Measurements from ENCODE around the gene PRR27. TPM values are rescaled to one million over a fixed set of nuclear protein-coding genes. Genes with fewer than 3 reads are reported as not detected.

Gene PRR27
- not detected in 2 replicates for total RNA-seq

DNA sequence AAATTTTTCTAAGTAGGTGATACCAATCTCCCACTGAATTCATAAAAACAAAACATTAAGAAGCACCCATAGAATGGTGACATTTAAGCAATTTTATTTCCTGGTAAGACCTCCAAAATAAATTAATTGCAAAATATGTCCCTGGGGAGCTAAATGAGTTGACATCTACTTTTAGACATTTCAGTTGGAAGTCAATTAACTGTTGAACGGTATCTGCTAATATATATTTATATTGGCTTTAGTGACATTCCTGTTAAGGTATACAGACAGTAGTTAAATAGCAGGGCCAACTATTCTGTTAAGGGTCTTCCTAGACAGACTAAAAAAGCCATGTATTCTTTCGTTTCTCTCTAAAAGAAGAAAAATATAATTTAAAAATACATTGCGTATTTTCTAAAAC lies at the start of gene PRR27:
Gene PRR27, plus strand, starts transcription at position 301 of the 400 bp plus-strand sequence. CDS start 139 bp downstream, outside the sequence.

GRCh38 chr4:70195425-70195824 lies 41.4 kb downstream of the PRR27 start, which contains the start of gene ODAM:
Gene ODAM (plus strand): TSS chr4:70195725. CDS start chr4:70196544, 819 bp downstream.

Other genes with a start within 250 kb of the PRR27 start
- not detected in 2 replicates for gene CSN1S1, start 223.2 kb upstream of the PRR27 start, total RNA-seq
- gene CSN2, start 188.5 kb upstream of the PRR27 start, total RNA-seq: not detected in 2 replicates
- not detected in 2 replicates for gene STATH, start 158.3 kb upstream of the PRR27 start, total RNA-seq
- not detected in 2 replicates for gene HTN3, start 125.8 kb upstream of the PRR27 start, total RNA-seq
- gene HTN1, start 103.8 kb upstream of the PRR27 start, total RNA-seq: not detected in 2 replicates
- not detected in 2 replicates for gene ODAM, start 41.5 kb downstream of the PRR27 start, total RNA-seq
- gene FDCSP, start 71.9 kb downstream of the PRR27 start, total RNA-seq: not detected in 2 replicates
- gene CSN3, start 88.4 kb downstream of the PRR27 start, total RNA-seq: not detected in 2 replicates
- not detected in 2 replicates for gene CABS1, start 180.7 kb downstream of the PRR27 start, total RNA-seq
- not detected in 2 replicates for gene SMR3A, start 206.5 kb downstream of the PRR27 start, total RNA-seq
- gene SMR3B, start 228.9 kb downstream of the PRR27 start, total RNA-seq: 0.22 TPM in 1 of 2 replicates, not detected in the other
- gene OPRPN, start 243.7 kb downstream of the PRR27 start, total RNA-seq: not detected in 2 replicates

Measured in thoracic aorta endothelial cell (primary cell).